Osteoblast (primary cell): ENCODE results near the gene CD7. TPM values are rescaled to one million over a fixed set of nuclear protein-coding genes. Genes with fewer than 3 reads are reported as not detected.

Experiments used
- DNase-seq: peaks from one replicate; pipeline ENCODE4 v3.0.0; 2011; ENCODE audit warnings: low spot score, mixed read lengths; ENCODE audit not compliant: insufficient read length; ENCODE audit errors: missing footprints
- H2AFZ ChIP-seq: 2 replicates; pipeline ENCODE4 v1.6.0; 2011; ENCODE audit warnings: mild to moderate bottlenecking, low read length
- H3K27ac ChIP-seq: 2 replicates; pipeline ENCODE4 v1.5.1; 2011; ENCODE audit warnings: mild to moderate bottlenecking, low read depth, low read length, moderate library complexity
- H3K27me3 ChIP-seq: 2 replicates; pipeline ENCODE4 v1.6.0; 2012; ENCODE audit warnings: mild to moderate bottlenecking, control low read depth, inconsistent platforms, low read length, moderate library complexity; ENCODE audit not compliant: insufficient read depth
- H3K36me3 ChIP-seq: 2 replicates; pipeline ENCODE4 v1.5.1; 2011; ENCODE audit warnings: mild to moderate bottlenecking, low read length, control low read depth, moderate library complexity; ENCODE audit not compliant: insufficient read depth
- H3K4me1 ChIP-seq: 2 replicates; pipeline ENCODE4 v1.5.1; 2011; ENCODE audit warnings: mild to moderate bottlenecking, low read length, control low read depth, moderate library complexity; ENCODE audit not compliant: insufficient read depth
- H3K4me2 ChIP-seq: 2 replicates; pipeline ENCODE4 v1.6.0; 2011; ENCODE audit warnings: mild to moderate bottlenecking, low read length; ENCODE audit not compliant: insufficient read depth
- H3K4me3 ChIP-seq: fragments of 200-600 bp; sonication (generic); 3 replicates; pipeline ENCODE4 v1.5.1; 2012; ENCODE audit warnings: mild to moderate bottlenecking, low read length, inconsistent platforms; ENCODE audit not compliant: insufficient read depth
- H3K79me2 ChIP-seq: 2 replicates; pipeline ENCODE4 v1.6.0; 2012; ENCODE audit warnings: mild to moderate bottlenecking, low read length, control low read depth, inconsistent platforms; ENCODE audit not compliant: insufficient read depth
- H3K9me3 ChIP-seq: 2 replicates; pipeline ENCODE4 v1.5.1; 2011; ENCODE audit warnings: low read depth, low read length, control low read depth
- H4K20me1 ChIP-seq: 2 replicates; pipeline ENCODE4 v1.6.0; 2012; ENCODE audit warnings: mild to moderate bottlenecking, low read length, control low read depth; ENCODE audit not compliant: insufficient read depth
- total RNA-seq: library from RNA; depleted of rRNA; stranded (reverse); fragments of >200 nt; gene quantifications from 2 replicates; pipeline ENCODE4 v1.2.3, GENCODE V29; 2012
- TF ChIP-seq, protein P1 (sequence below): IDR thresholded peaks from 2 replicates; pipeline ENCODE4 v1.5.1; 2011; ENCODE audit warnings: mild to moderate bottlenecking, low read depth, low read length, moderate library complexity; ENCODE audit errors: extremely low read depth

The CD7 gene
- total RNA-seq, 1 donor: not detected

DNA sequence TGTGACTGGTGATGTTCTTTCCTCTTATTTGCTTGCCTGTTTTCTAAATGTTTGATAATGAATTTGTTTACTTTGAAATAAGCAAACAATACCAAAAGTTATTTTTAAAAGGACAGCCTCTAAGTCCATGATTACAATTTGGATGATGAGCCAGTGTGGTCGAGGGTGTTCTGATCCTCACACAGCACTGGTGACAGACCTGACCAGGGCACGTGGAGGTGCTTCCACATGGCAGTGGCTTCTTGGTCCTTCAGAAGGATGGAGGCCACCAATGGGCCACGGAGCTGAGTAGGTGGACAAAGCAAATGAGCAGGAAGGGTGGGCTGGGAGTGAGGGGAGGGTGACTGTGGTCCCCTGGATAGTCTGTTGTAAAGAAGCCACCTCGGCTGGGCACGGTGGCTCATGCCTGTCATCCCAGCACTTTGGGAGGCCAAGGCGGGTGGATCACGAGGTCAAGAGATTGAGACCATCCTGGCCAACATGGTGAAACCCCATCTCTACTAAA lies 37.4 kb upstream of the CD7 start:
- H2AFZ ChIP-seq: no peak overlapping the region
- TF ChIP-seq, protein P1, sequence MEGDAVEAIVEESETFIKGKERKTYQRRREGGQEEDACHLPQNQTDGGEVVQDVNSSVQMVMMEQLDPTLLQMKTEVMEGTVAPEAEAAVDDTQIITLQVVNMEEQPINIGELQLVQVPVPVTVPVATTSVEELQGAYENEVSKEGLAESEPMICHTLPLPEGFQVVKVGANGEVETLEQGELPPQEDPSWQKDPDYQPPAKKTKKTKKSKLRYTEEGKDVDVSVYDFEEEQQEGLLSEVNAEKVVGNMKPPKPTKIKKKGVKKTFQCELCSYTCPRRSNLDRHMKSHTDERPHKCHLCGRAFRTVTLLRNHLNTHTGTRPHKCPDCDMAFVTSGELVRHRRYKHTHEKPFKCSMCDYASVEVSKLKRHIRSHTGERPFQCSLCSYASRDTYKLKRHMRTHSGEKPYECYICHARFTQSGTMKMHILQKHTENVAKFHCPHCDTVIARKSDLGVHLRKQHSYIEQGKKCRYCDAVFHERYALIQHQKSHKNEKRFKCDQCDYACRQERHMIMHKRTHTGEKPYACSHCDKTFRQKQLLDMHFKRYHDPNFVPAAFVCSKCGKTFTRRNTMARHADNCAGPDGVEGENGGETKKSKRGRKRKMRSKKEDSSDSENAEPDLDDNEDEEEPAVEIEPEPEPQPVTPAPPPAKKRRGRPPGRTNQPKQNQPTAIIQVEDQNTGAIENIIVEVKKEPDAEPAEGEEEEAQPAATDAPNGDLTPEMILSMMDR: no peak
- no peak overlapping the region for H3K4me2 ChIP-seq

DNA sequence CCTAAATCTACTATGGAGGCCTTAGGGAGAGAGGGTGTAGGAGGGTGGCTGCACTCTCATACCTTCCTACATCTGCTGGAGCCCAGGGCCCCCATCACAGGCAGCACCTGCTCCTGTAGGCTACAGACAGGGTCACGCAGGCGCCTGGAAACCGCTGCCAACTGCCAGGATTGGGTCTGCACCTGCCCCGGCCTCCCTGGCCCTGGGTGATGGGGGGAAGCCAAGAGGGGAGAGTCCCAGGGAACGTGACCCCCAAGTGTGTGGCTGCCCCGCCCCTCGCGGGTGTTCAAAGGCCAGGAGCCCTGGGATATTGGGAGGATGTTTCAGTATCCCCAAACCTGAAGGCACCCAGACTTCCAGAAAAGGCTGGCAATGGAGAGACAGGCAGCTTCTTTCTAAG lies 36.1 kb upstream of the CD7 start:
- H3K4me2 ChIP-seq: no peak overlapping the region
- no peaks in the 10 kb centered on the region for H3K36me3 ChIP-seq
- no peaks in the 10 kb centered on the region for H3K4me1 ChIP-seq

More for the DNA sequence above, 37.4 kb upstream of the CD7 start:
- Histone ChIP-seq H3K36me3 (no peaks in the 10 kb centered on the region), H4K20me1 (no peaks in the 10 kb centered on the region), H3K27ac (no peak overlapping the region), H3K79me2 (no peaks in the 10 kb centered on the region), H3K9me3 (no peaks in the 10 kb centered on the region), H3K4me3 (no peak overlapping the region), H3K4me1 (no peaks in the 10 kb centered on the region), H3K27me3 (peaks cover 24% of the 10 kb centered on the region)
- peak; percentile 22 for DNase-seq

DNA sequence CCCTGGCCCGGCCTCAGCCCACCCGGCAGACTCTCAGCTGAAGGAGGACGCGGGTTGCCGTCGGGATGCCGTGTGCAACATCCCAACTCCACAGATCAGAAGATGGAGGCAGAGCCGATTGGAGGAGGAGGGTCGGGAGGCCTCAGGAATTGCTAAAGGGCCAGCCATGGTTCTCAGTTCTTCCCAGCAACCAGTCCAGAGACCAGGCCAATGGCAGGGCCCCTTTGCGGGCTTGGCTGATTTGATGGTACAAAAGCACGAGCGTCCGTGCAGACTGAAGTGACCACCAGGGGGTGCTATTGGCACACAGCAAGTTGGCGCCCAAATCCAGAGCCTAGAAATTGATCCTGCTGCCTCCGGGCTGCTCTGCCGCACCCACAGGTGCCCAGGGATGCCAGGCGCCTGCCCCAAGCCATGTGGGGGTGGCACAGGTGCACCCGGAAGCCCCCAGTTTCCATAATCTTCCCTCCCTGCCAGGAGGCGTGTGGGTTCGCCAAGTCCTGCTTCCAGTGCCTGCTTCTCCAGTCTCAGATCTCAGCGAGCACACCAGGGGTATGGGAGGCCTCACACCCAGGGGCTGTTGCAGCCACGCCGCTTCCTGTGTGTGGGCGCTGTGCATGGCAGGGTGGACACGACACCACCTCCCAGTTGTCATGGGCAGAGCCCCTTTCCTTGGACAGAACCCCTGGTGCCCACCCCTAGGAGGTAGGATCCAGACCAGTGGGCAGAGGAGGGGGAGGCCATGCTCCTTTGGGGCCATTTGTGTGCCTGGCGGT lies 34.5 kb upstream of the CD7 start:
- no peaks in the 10 kb centered on the region for H3K36me3 ChIP-seq
- TF ChIP-seq, protein P1: peak; percentile 92
- peak; percentile 99 for DNase-seq
- H4K20me1 ChIP-seq: no peaks in the 10 kb centered on the region
- no peak overlapping the region for H3K27ac ChIP-seq
- H3K27me3 ChIP-seq: peaks cover 35% of the 10 kb centered on the region
- H3K4me1 ChIP-seq: no peaks in the 10 kb centered on the region
- no peak overlapping the region for H3K4me2 ChIP-seq
- H3K4me3 ChIP-seq: no peak overlapping the region
- H3K9me3 ChIP-seq: no peaks in the 10 kb centered on the region
- no peak overlapping the region for H2AFZ ChIP-seq
- no peaks in the 10 kb centered on the region for H3K79me2 ChIP-seq

More for the DNA sequence above, 36.1 kb upstream of the CD7 start:
- H4K20me1 ChIP-seq: no peaks in the 10 kb centered on the region
- peaks cover 32% of the 10 kb centered on the region for H3K27me3 ChIP-seq
- no peaks in the 10 kb centered on the region for H3K79me2 ChIP-seq
- H3K4me3 ChIP-seq: no peak overlapping the region
- H2AFZ ChIP-seq: no peak overlapping the region
- DNase-seq: peak; percentile 3
- TF ChIP-seq, protein P1: no peak
- no peak overlapping the region for H3K27ac ChIP-seq
- H3K9me3 ChIP-seq: no peaks in the 10 kb centered on the region

DNA sequence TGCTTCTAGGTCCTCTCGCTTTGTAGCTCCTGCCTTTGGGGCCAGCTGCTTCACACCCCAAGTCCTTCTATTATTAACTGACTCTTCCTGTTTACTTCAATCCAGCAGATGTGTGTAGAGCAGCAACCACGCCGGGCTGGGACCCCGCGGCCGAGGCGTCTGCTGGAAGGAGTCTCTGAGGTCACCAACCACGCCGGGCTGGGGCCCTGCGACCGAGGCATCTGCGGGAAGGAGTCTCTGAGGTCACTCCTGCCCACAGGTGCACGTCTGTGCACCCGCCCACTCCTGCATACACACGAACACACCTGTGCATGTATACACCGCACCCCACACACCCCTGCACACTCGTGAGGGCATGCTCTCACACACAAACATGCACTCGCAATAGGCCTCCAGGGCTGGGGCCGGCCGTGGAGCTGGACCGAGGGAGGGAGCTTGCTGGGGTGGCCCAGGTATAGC lies 33.9 kb upstream of the CD7 start:
- H3K4me2 ChIP-seq: no peak overlapping the region
- H3K27ac ChIP-seq: no peak overlapping the region
- H3K36me3 ChIP-seq: no peaks in the 10 kb centered on the region
- peak; percentile 52 for DNase-seq
- no peaks in the 10 kb centered on the region for H3K4me1 ChIP-seq
- H2AFZ ChIP-seq: no peak overlapping the region
- no peaks in the 10 kb centered on the region for H3K9me3 ChIP-seq
- peaks cover 33% of the 10 kb centered on the region for H3K27me3 ChIP-seq
- no peak overlapping the region for H3K4me3 ChIP-seq
- TF ChIP-seq, protein P1: no peak
- H4K20me1 ChIP-seq: no peaks in the 10 kb centered on the region
- no peaks in the 10 kb centered on the region for H3K79me2 ChIP-seq
